Smooth muscle cell (in vitro differentiated cells): ENCODE data around the gene HOXC13. TPM values are rescaled to one million over a fixed set of nuclear protein-coding genes. Genes with fewer than 3 reads are reported as not detected.

Source experiments
- DNase-seq: peaks from one replicate; lab custom pipeline; 2025; ENCODE audit not compliant: unreplicated experiment; lab: John Stamatoyannopoulos, UW
- H2AFZ ChIP-seq: fragments of 200-600 bp; sonication (generic); 2 replicates; pipeline ENCODE4 v1.6.0; 2016; ENCODE audit warnings: antibody characterized with exemption, low read depth, mild to moderate bottlenecking
- H3F3A ChIP-seq: fragments of 200-600 bp; sonication (generic); 2 replicates; pipeline ENCODE4 v1.6.0; 2017; ENCODE audit warnings: antibody characterized with exemption, low read depth
- H3K27ac ChIP-seq: fragments of 200-600 bp; sonication (generic); 2 replicates; pipeline ENCODE4 v1.5.1; 2016; ENCODE audit warnings: low read depth, mild to moderate bottlenecking
- H3K27me3 ChIP-seq: fragments of 200-600 bp; sonication (generic); 2 replicates; pipeline ENCODE4 v1.6.1; 2016; ENCODE audit warnings: low read depth, mild to moderate bottlenecking
- H3K36me3 ChIP-seq: fragments of 200-600 bp; sonication (generic); 2 replicates; pipeline ENCODE4 v1.5.1; 2016; ENCODE audit warnings: low read depth
- H3K4me1 ChIP-seq: fragments of 200-600 bp; sonication (generic); 2 replicates; pipeline ENCODE4 v1.5.1; 2016; ENCODE audit warnings: low read depth
- H3K4me2 ChIP-seq: fragments of 200-600 bp; sonication (generic); 2 replicates; pipeline ENCODE4 v1.6.0; 2016; ENCODE audit warnings: mild to moderate bottlenecking
- H3K4me3 ChIP-seq: fragments of 200-600 bp; sonication (generic); 2 replicates; pipeline ENCODE4 v1.5.1; 2016; ENCODE audit warnings: mild to moderate bottlenecking
- H3K79me2 ChIP-seq: fragments of 200-600 bp; sonication (generic); 2 replicates; pipeline ENCODE4 v1.6.0; 2016; ENCODE audit warnings: low read depth, mild to moderate bottlenecking
- H3K9ac ChIP-seq: fragments of 200-600 bp; sonication (generic); 2 replicates; pipeline ENCODE4 v1.6.0; 2016; ENCODE audit warnings: low read depth
- H3K9me3 ChIP-seq: fragments of 200-600 bp; sonication (generic); replicated peaks from 2 replicates; pipeline ENCODE4 v1.5.1; 2016; ENCODE audit warnings: low read depth
- H4K20me1 ChIP-seq: fragments of 200-600 bp; sonication (generic); 2 replicates; pipeline ENCODE4 v1.6.0; 2016; ENCODE audit warnings: low read depth
- CTCF ChIP-seq: fragments of 200-600 bp; sonication (generic); IDR thresholded peaks from 2 replicates; pipeline ENCODE4 v1.5.1; 2017; ENCODE audit warnings: borderline replicate concordance, mild to moderate bottlenecking, antibody characterized with exemption; ENCODE audit not compliant: insufficient read depth, poor library complexity, severe bottlenecking
- WGBS: methylation state at CpG from one replicate; pipeline ENCODE4 v1.1.7; 2016; ENCODE audit warnings: low lambda C conversion rate; 5-methylcytosine and 5-hydroxymethylcytosine counted together
- polyA plus RNA-seq: library from polyadenylated mRNA; unstranded; fragments of >200 nt; fragmentation: Nextera tagmentation; extraction: Ambion mirVana; gene quantifications from 2 replicates; pipeline ENCODE4 v1.2.1, GENCODE V29; 2016
- total RNA-seq: library from RNA; depleted of rRNA; stranded (reverse); fragments of >200 nt; gene quantifications from 2 replicates; pipeline ENCODE4 v1.2.3, GENCODE V29; 2014

HOXC13 gene
- total and polyA plus RNA-seq, 2 experiments from 2014 or later: 2.2 to 3.6 TPM

- H3K79me2 ChIP-seq: no peaks in the 10 kb centered on the region
- WGBS: 37% methylated on average over 4 of the region's 4 CpGs
- H3K27me3 ChIP-seq: peaks cover 100% of the 10 kb centered on the region
These were observed 31.8 kb downstream of the HOXC13 start for GRCh38 chr12:53970451-53970850.

GRCh38 chr12:53971129-53971528 is 32.5 kb downstream of the HOXC13 start:
- peaks cover 100% of the 10 kb centered on the region for H3K27me3 ChIP-seq
- no peak for TF ChIP-seq CTCF
- no peaks in the 10 kb centered on the region for H3K79me2 ChIP-seq

More at GRCh38 chr12:53970451-53970850, 31.8 kb downstream of the HOXC13 start:
- no peak for TF ChIP-seq CTCF
- Histone ChIP-seq H3K4me1 (peaks cover 4% of the 10 kb centered on the region), H3K36me3 (no peaks in the 10 kb centered on the region), H3K9ac (no peak overlapping the region), H3K4me3 (no peak overlapping the region), H3K27ac (no peak overlapping the region), H4K20me1 (no peaks in the 10 kb centered on the region), H2AFZ (no peak overlapping the region), H3K4me2 (no peak overlapping the region), H3F3A (no peaks in the 10 kb centered on the region), H3K9me3 (no peaks in the 10 kb centered on the region)
- no peak for DNase-seq

GRCh38 chr12:53971686-53972085 is 33.1 kb downstream of the HOXC13 start:
- DNase-seq: no peak
- H3K79me2 ChIP-seq: no peaks in the 10 kb centered on the region
- no peak for TF ChIP-seq CTCF

More at GRCh38 chr12:53971129-53971528, 32.5 kb downstream of the HOXC13 start:
- H3K9me3 ChIP-seq: no peaks in the 10 kb centered on the region
- no peak for DNase-seq
- WGBS: 82% methylated on average over 3 of the region's 3 CpGs
- H3K9ac ChIP-seq: no peak overlapping the region
- no peaks in the 10 kb centered on the region for H4K20me1 ChIP-seq
- H3K36me3 ChIP-seq: no peaks in the 10 kb centered on the region
- H3F3A ChIP-seq: no peaks in the 10 kb centered on the region
- H3K4me2 ChIP-seq: no peak overlapping the region
- H3K27ac ChIP-seq: no peak overlapping the region
- peaks cover 4% of the 10 kb centered on the region for H3K4me1 ChIP-seq
- H2AFZ ChIP-seq: no peak overlapping the region
- no peak overlapping the region for H3K4me3 ChIP-seq

GRCh38 chr12:53972152-53972702 is 33.6 kb downstream of the HOXC13 start:
- H3K4me2 ChIP-seq: no peak overlapping the region

More at GRCh38 chr12:53971686-53972085, 33.1 kb downstream of the HOXC13 start:
- Histone ChIP-seq H3K4me3 (no peak overlapping the region), H3K4me1 (peaks cover 4% of the 10 kb centered on the region), H4K20me1 (no peaks in the 10 kb centered on the region), H3K4me2 (no peak overlapping the region), H3K36me3 (no peaks in the 10 kb centered on the region), H3K27ac (no peak overlapping the region), H3K27me3 (peaks cover 100% of the 10 kb centered on the region), H3K9ac (no peak overlapping the region), H2AFZ (no peak overlapping the region), H3K9me3 (no peaks in the 10 kb centered on the region), H3F3A (no peaks in the 10 kb centered on the region)
- WGBS: 55% methylated on average over 2 of the region's 2 CpGs

More at GRCh38 chr12:53972152-53972702, 33.6 kb downstream of the HOXC13 start:
- Histone ChIP-seq H3K27me3 (peaks cover 100% of the 10 kb centered on the region), H2AFZ (no peak overlapping the region), H3K4me1 (peaks cover 4% of the 10 kb centered on the region), H4K20me1 (no peaks in the 10 kb centered on the region), H3K9ac (no peak overlapping the region), H3K4me3 (no peak overlapping the region), H3K9me3 (no peaks in the 10 kb centered on the region), H3K36me3 (no peaks in the 10 kb centered on the region), H3F3A (no peaks in the 10 kb centered on the region), H3K79me2 (no peaks in the 10 kb centered on the region), H3K27ac (no peak overlapping the region)
- DNase-seq: no peak
- WGBS: 33% methylated on average over 9 of the region's 9 CpGs
- no peak for TF ChIP-seq CTCF
